HG02981 (cell line): ENCODE results near the gene DCDC2.
"Not testable (repeated sequence)": the region's sequence is repeated elsewhere in the genome, so short reads cannot be mapped to it uniquely, and the experiment has no call there.

Experiments
- ATAC-seq: cut with Tn5 transposase; IDR thresholded peaks from one replicate; pipeline ENCODE4 v1.9.1; 2021; ENCODE audit warnings: mild to moderate bottlenecking, moderate library complexity; ENCODE audit not compliant: unreplicated experiment

DCDC2 gene

GRCh38 chr6:24381476-24382219, 23.8 kb upstream of the DCDC2 start:
- no peak for ATAC-seq

GRCh38 chr6:24378473-24379097, 20.7 kb upstream of the DCDC2 start:
- peak; percentile 52 for ATAC-seq

- ATAC-seq, result no peak
Measured at GRCh38 chr6:24376871-24377270, 19.0 kb upstream of the DCDC2 start.

- ATAC-seq, result no peak
Measured at GRCh38 chr6:24374612-24375011, 16.8 kb upstream of the DCDC2 start.

GRCh38 chr6:24365103-24365633, 7.3 kb upstream of the DCDC2 start:
- not testable (repeated sequence) for ATAC-seq

GRCh38 chr6:24362363-24362762, 4.5 kb upstream of the DCDC2 start:
- ATAC-seq, result not testable (repeated sequence)

- ATAC-seq, result peak; percentile 87
Measured at GRCh38 chr6:24359640-24360454, 2.0 kb upstream of the DCDC2 start.

- no peak for ATAC-seq
Measured at GRCh38 chr6:24358219-24358821, 461 bp upstream of the DCDC2 start.

GRCh38 chr6:24356310-24356973, 1.4 kb downstream of the DCDC2 start:
- ATAC-seq, result no peak

- no peak for ATAC-seq
Measured at GRCh38 chr6:24355393-24355792, 2.5 kb downstream of the DCDC2 start.

GRCh38 chr6:24353861-24354260, 4.0 kb downstream of the DCDC2 start:
- no peak for ATAC-seq

- no peak for ATAC-seq
Measured at GRCh38 chr6:24352434-24352833, 5.4 kb downstream of the DCDC2 start.

- ATAC-seq, result no peak
Measured at GRCh38 chr6:24344976-24345375, 12.9 kb downstream of the DCDC2 start.

GRCh38 chr6:24340998-24341938, 16.6 kb downstream of the DCDC2 start:
- ATAC-seq, result no peak

GRCh38 chr6:24339932-24340331, 17.9 kb downstream of the DCDC2 start:
- ATAC-seq, result no peak

- ATAC-seq, result no peak
Measured at GRCh38 chr6:24334285-24334684, 23.6 kb downstream of the DCDC2 start.

- ATAC-seq, result no peak
Measured at GRCh38 chr6:24332317-24332716, 25.5 kb downstream of the DCDC2 start.

GRCh38 chr6:24330137-24330732, 27.6 kb downstream of the DCDC2 start:
- ATAC-seq, result no peak

GRCh38 chr6:24329451-24329850, 28.4 kb downstream of the DCDC2 start:
- ATAC-seq, result no peak
